Trophoblast cell (in vitro differentiated cells and primary cell): ENCODE data around the gene WDFY3.

Source experiments
- DNase-seq, 2 donors: peaks; one replicate each; pipeline ENCODE4 v3.0.0-alpha.2; 2016
- H2AFZ ChIP-seq: 2 replicates; pipeline ENCODE4 v1.6.1; 2013; ENCODE audit warnings: low read length, moderate library complexity, mild to moderate bottlenecking; ENCODE audit not compliant: insufficient read depth, poor library complexity
- H2AK5ac ChIP-seq: 2 replicates; pipeline ENCODE4 v1.6.1; 2013; ENCODE audit warnings: mild to moderate bottlenecking, low read length
- H2BK120ac ChIP-seq: 2 replicates; pipeline ENCODE4 v1.6.1; 2013; ENCODE audit warnings: low read length, mild to moderate bottlenecking, moderate library complexity; ENCODE audit not compliant: insufficient read depth, poor library complexity
- H2BK12ac ChIP-seq: 2 replicates; pipeline ENCODE4 v1.6.1; 2013; ENCODE audit warnings: mild to moderate bottlenecking, low read length, moderate library complexity
- H2BK5ac ChIP-seq: 2 replicates; pipeline ENCODE4 v1.6.1; 2013; ENCODE audit warnings: low read length, low read depth, moderate library complexity, mild to moderate bottlenecking; ENCODE audit not compliant: poor library complexity
- H3K14ac ChIP-seq: 2 replicates; pipeline ENCODE4 v1.6.1; 2013; ENCODE audit warnings: mild to moderate bottlenecking, low read length
- H3K18ac ChIP-seq: 2 replicates; pipeline ENCODE4 v1.6.1; 2013; ENCODE audit warnings: mild to moderate bottlenecking, low read length
- H3K23ac ChIP-seq: 2 replicates; pipeline ENCODE4 v1.6.1; 2013; ENCODE audit warnings: low read length
- H3K27ac ChIP-seq: 2 replicates; pipeline ENCODE4 v1.5.1; 2013; ENCODE audit warnings: low read depth, mild to moderate bottlenecking, inconsistent platforms, low read length, moderate library complexity
- H3K27me3 ChIP-seq: 2 replicates; pipeline ENCODE4 v1.6.1; 2013; ENCODE audit warnings: inconsistent platforms, mild to moderate bottlenecking, low read length, moderate library complexity; ENCODE audit not compliant: insufficient read depth
- H3K36me3 ChIP-seq, 2 experiments: 1 replicate in 1 of 2; 2 replicates in 1 of 2; pipeline ENCODE4 v1.6.1; 2013; ENCODE audit warnings: low read length in 2 of 2, mild to moderate bottlenecking in 2 of 2, moderate library complexity in 1 of 2; ENCODE audit not compliant: insufficient read depth in 2 of 2, control insufficient read depth in 1 of 2
- H3K4ac ChIP-seq: 2 replicates; pipeline ENCODE4 v1.6.1; 2013; ENCODE audit warnings: low read depth, mild to moderate bottlenecking, low read length, moderate library complexity
- H3K4me1 ChIP-seq, 2 experiments: 1 replicate in 1 of 2; 2 replicates in 1 of 2; pipeline ENCODE4 v1.6.1; 2013; ENCODE audit warnings: low read length in 2 of 2, mild to moderate bottlenecking in 2 of 2, moderate library complexity in 1 of 2; ENCODE audit not compliant: insufficient read depth in 2 of 2, control insufficient read depth in 1 of 2
- H3K4me2 ChIP-seq: 2 replicates; pipeline ENCODE4 v1.6.1; 2013; ENCODE audit warnings: inconsistent platforms, mild to moderate bottlenecking, low read length, moderate library complexity
- H3K4me3 ChIP-seq: 2 replicates; pipeline ENCODE4 v1.5.1; 2013; ENCODE audit warnings: mild to moderate bottlenecking, low read depth, low read length, inconsistent platforms
- H3K79me1 ChIP-seq: one replicate; pipeline ENCODE4 v1.6.1; 2013; ENCODE audit warnings: low read length
- H3K79me2 ChIP-seq: 2 replicates; pipeline ENCODE4 v1.6.1; 2013; ENCODE audit warnings: low read length, mild to moderate bottlenecking; ENCODE audit not compliant: control insufficient read depth, insufficient read depth, poor library complexity
- H3K9ac ChIP-seq: 2 replicates; pipeline ENCODE4 v1.6.1; 2013; ENCODE audit warnings: mild to moderate bottlenecking, low read length
- H3K9me3 ChIP-seq: 2 replicates; pipeline ENCODE4 v1.6.1; 2013; ENCODE audit warnings: low read depth, mild to moderate bottlenecking, control low read depth, inconsistent platforms, low read length; ENCODE audit not compliant: insufficient read depth
- H4K12ac ChIP-seq: 2 replicates; pipeline ENCODE4 v1.6.1; 2013; ENCODE audit warnings: low read depth, mild to moderate bottlenecking, low read length, moderate library complexity
- H4K8ac ChIP-seq: 2 replicates; pipeline ENCODE4 v1.6.1; 2013; ENCODE audit warnings: low read depth, mild to moderate bottlenecking, low read length, moderate library complexity
- H4K91ac ChIP-seq: one replicate; pipeline ENCODE4 v1.6.1; 2013; ENCODE audit warnings: low read depth, mild to moderate bottlenecking, low read length, moderate library complexity
- WGBS: extraction: QIAGEN DNeasy Blood & Tissue Kit; methylation state at CpG from one replicate; pipeline ENCODE4 v1.1.7; 2013; ENCODE audit warnings: missing lambda C conversion rate; ENCODE audit not compliant: insufficient read length, insufficient coverage; ENCODE audit errors: extremely low coverage; 5-methylcytosine and 5-hydroxymethylcytosine counted together

The WDFY3 gene

DNA sequence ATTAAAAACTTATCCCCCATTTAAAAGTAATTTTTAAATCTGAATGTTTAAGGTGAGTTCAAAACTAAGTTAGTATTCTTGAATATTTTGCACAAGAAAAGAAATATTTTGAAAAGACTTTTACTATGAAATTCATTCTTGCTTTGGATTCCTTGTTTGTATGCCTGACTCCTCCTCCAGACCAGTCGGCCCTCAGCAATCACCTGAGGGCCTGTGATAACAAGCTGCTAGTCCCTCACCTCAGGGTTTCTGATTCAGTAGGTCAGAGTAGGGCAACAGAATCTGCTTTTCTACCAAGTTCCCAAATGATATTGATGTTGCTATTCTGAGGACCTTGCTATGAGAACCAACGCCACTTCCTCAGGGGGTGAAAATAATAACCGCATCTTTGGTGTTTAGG is 228.8 kb downstream of the WDFY3 start:
- Histone ChIP-seq H4K12ac (no peak overlapping the region), H3K79me1 (no peaks in the 10 kb centered on the region), H4K91ac (no peak overlapping the region), H3K4me1 (no peaks in the 10 kb centered on the region), H3K23ac (no peak overlapping the region), H2AFZ (no peak overlapping the region), H2BK12ac (no peak overlapping the region), H3K14ac (no peak overlapping the region), H4K8ac (no peak overlapping the region), H2AK5ac (no peak overlapping the region), H3K9ac (no peak overlapping the region), H3K27ac (no peak overlapping the region), H3K79me2 (no peaks in the 10 kb centered on the region), H3K36me3 (peaks cover 20 to 28% of the 10 kb centered on the region in 2 experiments), H3K27me3 (no peaks in the 10 kb centered on the region), H3K18ac (no peak overlapping the region), H3K4me3 (no peak overlapping the region), H2BK5ac (no peak overlapping the region), H3K9me3 (no peaks in the 10 kb centered on the region), H3K4ac (no peak overlapping the region), H3K4me2 (no peak overlapping the region), H2BK120ac (no peak overlapping the region)
- no peak for DNase-seq
- no CpG with 5 or more reads among the region's 3 CpGs for WGBS

DNA sequence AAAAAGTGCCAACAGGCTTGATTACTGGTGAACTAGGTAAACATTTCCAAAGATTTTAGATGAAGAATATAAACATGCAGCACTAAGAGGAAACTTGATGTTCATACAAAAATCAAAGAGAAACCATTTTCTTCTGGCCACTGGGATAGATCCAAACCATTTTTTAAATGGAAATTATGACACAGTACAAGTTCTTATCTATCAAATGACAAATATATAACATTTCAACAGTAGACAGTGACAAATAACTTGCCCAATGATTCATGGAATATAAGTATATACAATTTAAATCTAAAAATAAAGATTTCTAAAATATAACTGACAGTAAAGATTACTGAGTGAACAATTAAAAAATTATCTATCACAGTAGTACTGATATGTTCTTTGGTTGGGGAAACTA is 232.5 kb downstream of the WDFY3 start:
- Histone ChIP-seq H3K9me3 (no peaks in the 10 kb centered on the region), H2AFZ (no peak overlapping the region), H3K27ac (no peak overlapping the region), H3K14ac (no peak overlapping the region), H3K4me1 (no peaks in the 10 kb centered on the region), H4K12ac (no peak overlapping the region), H4K8ac (no peak overlapping the region), H4K91ac (no peak overlapping the region), H3K4ac (no peak overlapping the region), H2BK120ac (no peak overlapping the region), H3K79me2 (no peaks in the 10 kb centered on the region), H3K9ac (no peak overlapping the region), H3K79me1 (no peaks in the 10 kb centered on the region), H3K23ac (no peak overlapping the region), H3K4me2 (no peak overlapping the region), H2BK12ac (no peak overlapping the region), H3K18ac (no peak overlapping the region), H3K36me3 (peaks cover 11 to 15% of the 10 kb centered on the region in 2 experiments), H2AK5ac (no peak overlapping the region), H2BK5ac (no peak overlapping the region), H3K4me3 (no peak overlapping the region), H3K27me3 (no peaks in the 10 kb centered on the region)
- DNase-seq, result no peak

DNA sequence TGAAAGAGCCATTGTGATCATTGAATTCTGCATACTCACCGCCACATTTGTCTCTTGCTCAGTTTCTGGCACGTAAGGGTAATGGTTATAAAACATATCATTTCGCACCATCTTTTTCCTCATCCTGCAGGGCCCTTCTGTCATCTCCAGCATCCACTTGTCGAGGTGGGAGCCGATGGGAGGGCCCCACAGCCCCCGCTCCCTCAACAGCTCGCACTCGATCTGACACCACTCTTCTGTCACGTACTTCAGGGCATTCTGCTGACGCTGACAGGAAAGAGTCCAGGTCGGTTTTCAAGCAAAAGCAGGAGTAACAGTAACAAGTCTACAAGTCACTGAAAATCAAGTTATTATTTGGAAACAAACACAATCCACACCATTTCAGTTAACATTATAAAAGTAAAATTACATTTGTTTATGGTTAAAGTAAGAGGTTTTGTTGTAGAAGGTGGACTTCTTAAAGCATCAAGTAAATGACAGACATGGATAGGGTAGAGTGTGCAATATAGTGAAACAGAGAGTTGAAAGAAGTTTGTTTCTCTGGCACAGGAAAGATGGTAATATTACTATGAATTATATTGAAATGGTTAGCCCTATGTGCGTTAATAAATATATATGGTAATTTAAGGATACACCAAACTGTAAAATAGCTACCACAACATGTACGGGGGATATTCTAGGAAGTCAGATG is 233.0 kb downstream of the WDFY3 start:
- Histone ChIP-seq H3K27ac (no peak overlapping the region), H2BK5ac (no peak overlapping the region), H2BK12ac (no peak overlapping the region), H3K79me1 (no peaks in the 10 kb centered on the region), H3K36me3 (peaks cover 11 to 12% of the 10 kb centered on the region in 2 experiments), H3K4ac (no peak overlapping the region), H3K4me1 (no peaks in the 10 kb centered on the region), H4K12ac (no peak overlapping the region), H3K79me2 (no peaks in the 10 kb centered on the region), H3K9me3 (no peaks in the 10 kb centered on the region), H3K27me3 (no peaks in the 10 kb centered on the region), H2AFZ (no peak overlapping the region), H2AK5ac (no peak overlapping the region), H3K9ac (no peak overlapping the region), H4K8ac (no peak overlapping the region), H4K91ac (no peak overlapping the region), H3K4me2 (no peak overlapping the region), H3K14ac (no peak overlapping the region), H3K4me3 (no peak overlapping the region), H2BK120ac (no peak overlapping the region), H3K18ac (no peak overlapping the region), H3K23ac (no peak overlapping the region)
- no peak for DNase-seq
- no CpG with 5 or more reads among the region's 13 CpGs for WGBS

DNA sequence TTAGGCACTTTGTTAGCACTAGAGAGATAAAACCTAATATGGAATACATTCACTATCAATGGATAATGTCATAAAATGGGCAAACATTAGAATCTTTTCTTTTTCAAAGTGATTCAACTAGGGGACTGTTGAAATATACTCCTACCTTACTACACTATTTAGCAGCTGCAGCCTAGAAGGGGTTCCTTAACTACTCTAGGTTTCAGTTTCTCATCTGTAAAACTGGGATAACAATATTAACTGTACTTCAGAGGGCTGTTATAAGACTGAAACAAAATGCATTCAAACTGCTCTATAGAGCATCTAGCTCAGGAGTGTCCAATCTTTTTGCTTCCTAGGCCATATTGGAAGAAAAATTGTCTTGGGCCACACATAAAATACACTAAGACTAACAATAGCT is 236.1 kb downstream of the WDFY3 start:
- Histone ChIP-seq H3K4me3 (no peak overlapping the region), H3K79me1 (no peaks in the 10 kb centered on the region), H4K12ac (no peak overlapping the region), H4K91ac (no peak overlapping the region), H3K4ac (no peak overlapping the region), H2BK120ac (no peak overlapping the region), H3K18ac (no peak overlapping the region), H2BK5ac (no peak overlapping the region), H3K23ac (no peak overlapping the region), H4K8ac (no peak overlapping the region), H3K27me3 (no peaks in the 10 kb centered on the region), H2AK5ac (no peak overlapping the region), H2BK12ac (no peak overlapping the region), H3K27ac (no peak overlapping the region), H2AFZ (no peak overlapping the region), H3K14ac (no peak overlapping the region), H3K4me1 (no peaks in the 10 kb centered on the region), H3K4me2 (no peak overlapping the region), H3K36me3 (peaks cover 6% of the 10 kb centered on the region in 2 experiments), H3K9ac (no peak overlapping the region), H3K9me3 (no peaks in the 10 kb centered on the region), H3K79me2 (no peaks in the 10 kb centered on the region)
- no peak for DNase-seq
